ENCODE measurements around the gene STAMBP. TPM values are rescaled to one million over a fixed set of nuclear protein-coding genes. Genes with fewer than 3 reads are reported as not detected.

Gene STAMBP
- total and polyA plus RNA-seq, 2 of the 13 experiments (the other 11 are each of a cell fraction or from before 2014, with no cell fraction given): 49.6 to 53.2 TPM

DNA sequence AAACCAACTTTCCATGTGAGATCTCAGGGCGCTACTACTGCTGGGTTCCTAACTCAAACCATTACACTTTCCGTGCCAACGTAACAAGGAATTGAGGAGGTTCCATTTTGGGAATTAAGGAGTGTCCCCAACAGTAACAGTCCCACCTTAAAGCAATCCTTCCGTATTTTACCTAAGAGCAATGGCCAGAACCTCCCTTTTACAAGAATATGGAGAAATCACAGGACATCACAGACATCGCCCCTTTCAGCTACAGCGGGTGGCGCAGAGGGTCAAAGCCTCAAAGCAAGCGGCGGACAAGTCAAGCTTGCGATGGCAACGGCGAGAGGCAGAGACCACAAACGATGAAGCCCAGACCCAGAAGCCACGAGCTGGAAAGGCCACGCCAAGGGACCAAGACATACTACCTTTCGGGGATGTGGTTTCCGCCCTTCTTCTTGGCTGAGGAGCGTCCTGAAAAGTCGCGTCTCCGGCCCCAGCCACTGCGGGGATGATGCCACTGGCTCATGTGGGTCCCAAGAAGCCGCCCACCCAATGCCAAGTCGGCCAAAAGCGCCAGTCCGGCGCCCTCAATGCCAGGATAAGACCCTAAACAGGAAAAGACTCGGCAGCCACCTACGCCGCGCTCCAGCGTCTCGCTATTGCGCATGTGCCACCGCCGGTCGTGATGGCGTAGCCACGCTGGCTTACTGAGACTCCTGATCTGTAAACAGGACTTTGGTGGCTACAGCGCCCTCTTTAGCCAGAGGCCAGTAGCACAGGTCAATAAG lies 49.1 kb upstream of the STAMBP start, which contains the start of gene DUSP11 (continued):
- TF ChIP-seq NFIB (CRISPR knock-in tag; IDR thresholded peaks at IDR 0.05; ENCODE audit: borderline replicate concordance): no peak
- no peak; the same call in none of the 2 replicates for TF ChIP-seq ZSCAN9 (CRISPR knock-in tag; IDR thresholded peaks at IDR 0.05; ENCODE audit: borderline replicate concordance)
- TF ChIP-seq, protein P1, sequence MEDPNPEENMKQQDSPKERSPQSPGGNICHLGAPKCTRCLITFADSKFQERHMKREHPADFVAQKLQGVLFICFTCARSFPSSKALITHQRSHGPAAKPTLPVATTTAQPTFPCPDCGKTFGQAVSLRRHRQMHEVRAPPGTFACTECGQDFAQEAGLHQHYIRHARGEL (CRISPR knock-in tag; IDR thresholded peaks at IDR 0.05): no peak
- peak; percentile 27; the same call in 1 of the 2 replicates for TF ChIP-seq SIX1 (CRISPR knock-in tag; IDR thresholded peaks at IDR 0.05; ENCODE audit: borderline replicate concordance)
- TF ChIP-seq HMGXB3 (CRISPR knock-in tag; IDR thresholded peaks at IDR 0.05; ENCODE audit: borderline replicate concordance): peak; percentile 47; the same call in 1 of the 2 replicates
- TF ChIP-seq ZFP1 (CRISPR knock-in tag; IDR thresholded peaks at IDR 0.05): peak; percentile 87
- TF ChIP-seq SUZ12 (IDR thresholded peaks at IDR 0.05; ENCODE audit: low read depth, low read length): no peak
- TF ChIP-seq ZNF782 (CRISPR knock-in tag; IDR thresholded peaks at IDR 0.05; ENCODE audit: borderline replicate concordance): peak; percentile 58; the same call in 1 of the 2 replicates
- peak; percentile 28; the same call in 1 of the 2 replicates for TF ChIP-seq HES4 (CRISPR knock-in tag; IDR thresholded peaks at IDR 0.05; ENCODE audit: borderline replicate concordance)
- TF ChIP-seq NFATC3 (CRISPR knock-in tag; IDR thresholded peaks at IDR 0.05): no peak
- TF ChIP-seq, protein P2, sequence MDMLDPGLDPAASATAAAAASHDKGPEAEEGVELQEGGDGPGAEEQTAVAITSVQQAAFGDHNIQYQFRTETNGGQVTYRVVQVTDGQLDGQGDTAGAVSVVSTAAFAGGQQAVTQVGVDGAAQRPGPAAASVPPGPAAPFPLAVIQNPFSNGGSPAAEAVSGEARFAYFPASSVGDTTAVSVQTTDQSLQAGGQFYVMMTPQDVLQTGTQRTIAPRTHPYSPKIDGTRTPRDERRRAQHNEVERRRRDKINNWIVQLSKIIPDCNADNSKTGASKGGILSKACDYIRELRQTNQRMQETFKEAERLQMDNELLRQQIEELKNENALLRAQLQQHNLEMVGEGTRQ (IDR thresholded peaks at IDR 0.05; ENCODE audit: low read depth, low read length): no peak
- TF ChIP-seq, protein P2 (CRISPR knock-in tag; IDR thresholded peaks at IDR 0.05; ENCODE audit: borderline replicate concordance): no peak
- no peak for TF ChIP-seq ZNF639 (CRISPR knock-in tag; conservative IDR thresholded peaks at IDR 0.05)
- no peak for TF ChIP-seq ZNF589 (CRISPR knock-in tag; conservative IDR thresholded peaks at IDR 0.05)
- no peak for TF ChIP-seq PLRG1 (conservative IDR thresholded peaks at IDR 0.05)
- no peak for TF ChIP-seq SIX4 (CRISPR knock-in tag; IDR thresholded peaks at IDR 0.05)
- no peak for TF ChIP-seq ZNF713 (CRISPR knock-in tag; IDR thresholded peaks at IDR 0.05)
- TF ChIP-seq FOXC1 (CRISPR knock-in tag; IDR thresholded peaks at IDR 0.05; ENCODE audit: borderline replicate concordance): no peak
- TF ChIP-seq IRF9 (CRISPR knock-in tag; IDR thresholded peaks at IDR 0.05; ENCODE audit: borderline replicate concordance): peak; percentile 94
- no peak for TF ChIP-seq GTF3A (CRISPR knock-in tag; conservative IDR thresholded peaks at IDR 0.05)
- TF ChIP-seq ZNF883 (CRISPR knock-in tag; IDR thresholded peaks at IDR 0.05; ENCODE audit: not compliant biosample characterization): peak; percentile 94
